Activated CD4-positive, CD25-positive, alpha-beta regulatory T cell (primary cell): ENCODE results near the gene THSD7A.

Experiments
- DNase-seq, 4 experiments: peaks; one replicate each; lab custom pipeline; 2025; lab: John Stamatoyannopoulos, UW

The THSD7A gene

DNA sequence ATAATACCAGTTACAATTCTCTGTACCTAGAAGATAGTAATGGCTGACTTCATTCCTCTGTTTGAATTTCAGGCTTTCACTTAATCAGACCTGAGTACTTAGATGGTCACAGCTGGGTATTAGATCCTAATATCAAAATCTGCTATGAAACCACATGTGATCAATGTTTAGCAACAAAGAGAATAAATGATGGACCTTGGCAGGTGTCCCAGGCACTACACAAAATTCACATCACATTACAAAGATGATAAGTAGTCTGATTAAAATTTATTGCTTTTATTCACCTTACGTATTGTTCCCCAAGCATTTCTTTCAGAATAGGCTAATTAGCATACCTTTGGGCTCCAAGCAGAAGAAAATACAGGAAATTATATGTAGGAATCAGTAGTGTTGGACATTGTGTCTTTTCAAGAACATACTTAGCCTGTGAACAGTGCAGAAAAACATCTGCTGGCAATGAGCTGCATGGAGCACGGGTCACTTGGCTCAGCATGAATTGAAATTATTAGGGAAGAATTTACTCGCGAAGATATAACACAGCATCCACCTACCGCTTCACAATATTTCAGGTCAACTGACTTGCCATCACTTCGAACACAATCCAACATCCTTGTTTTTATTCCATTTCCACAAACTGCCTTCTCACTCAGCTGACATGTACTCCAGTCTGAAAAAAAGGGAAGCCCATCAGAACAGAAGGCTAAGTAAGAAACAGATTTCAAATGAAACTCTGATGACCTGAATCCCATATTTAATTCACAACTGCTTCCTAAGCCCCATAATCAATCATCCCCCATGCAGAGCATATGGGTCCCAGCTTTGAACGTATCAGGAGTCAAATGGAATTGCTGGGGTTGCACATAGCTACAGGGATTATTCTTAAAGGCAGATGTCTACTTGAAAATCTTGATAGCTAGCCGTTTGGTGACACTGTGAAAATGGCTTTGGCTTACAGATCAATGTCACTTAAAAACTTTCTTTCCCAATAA, 421.0 kb downstream of the THSD7A start:
- no peak for DNase-seq

- no peak for DNase-seq
Measured at GRCh38 chr7:11404355-11404754, 427.6 kb downstream of the THSD7A start.

DNA sequence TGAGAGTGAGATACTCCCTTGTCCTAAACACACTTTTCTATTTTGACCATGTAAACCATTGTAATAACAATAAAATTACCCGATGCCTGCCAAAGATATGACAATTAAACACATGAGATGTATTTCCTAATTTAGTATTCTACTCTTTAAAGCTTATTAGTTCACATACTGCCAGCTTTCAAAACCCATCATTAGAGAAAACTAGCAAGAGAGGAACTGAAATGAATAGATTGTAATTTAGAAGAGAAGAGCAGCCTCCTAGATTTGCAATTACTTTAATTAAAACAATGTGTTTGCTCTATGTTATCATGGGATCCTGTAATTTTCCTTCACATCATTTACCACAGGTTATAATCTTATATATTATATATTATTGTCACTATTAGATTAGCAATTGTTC, 428.2 kb downstream of the THSD7A start:
- DNase-seq, result no peak

DNA sequence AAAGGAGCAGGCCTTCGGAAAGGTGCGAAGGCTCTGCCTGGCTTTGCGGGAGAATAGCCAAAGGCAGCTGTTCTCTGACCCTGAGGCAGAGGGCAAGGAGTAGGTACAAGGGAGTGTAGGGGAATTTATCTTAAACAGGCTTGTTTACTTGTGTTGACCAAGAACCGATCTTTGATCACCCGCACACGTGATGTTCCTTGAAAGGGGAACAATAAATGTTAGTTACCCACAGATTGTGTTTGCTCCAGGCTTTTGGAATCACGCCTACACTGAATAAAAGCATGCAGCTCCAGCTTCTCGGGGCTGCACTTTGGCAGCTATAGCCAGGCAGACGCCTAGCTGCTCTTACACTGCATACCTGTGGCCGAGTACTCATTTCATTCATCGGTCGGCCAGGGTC, 437.6 kb downstream of the THSD7A start:
- DNase-seq, result no peak

DNA sequence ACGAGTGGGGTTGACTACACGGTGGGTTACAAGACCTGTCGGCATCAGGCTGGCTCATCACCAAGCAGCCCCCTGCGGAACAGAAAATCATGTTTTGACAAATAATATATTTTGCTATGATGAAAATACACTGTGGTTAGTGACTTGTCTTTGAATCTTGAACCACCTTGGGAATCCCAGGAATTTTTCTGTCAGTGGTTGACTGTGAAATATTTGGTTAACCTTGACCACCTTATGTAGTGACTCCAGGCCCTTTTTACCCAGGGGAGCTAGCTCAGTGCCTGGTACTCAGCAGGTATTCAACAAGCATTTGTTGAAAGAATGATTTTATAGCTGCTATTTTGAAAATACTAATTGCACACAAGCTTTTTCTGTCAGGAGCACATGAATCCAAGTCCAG, 452.4 kb downstream of the THSD7A start:
- DNase-seq, result no peak

DNA sequence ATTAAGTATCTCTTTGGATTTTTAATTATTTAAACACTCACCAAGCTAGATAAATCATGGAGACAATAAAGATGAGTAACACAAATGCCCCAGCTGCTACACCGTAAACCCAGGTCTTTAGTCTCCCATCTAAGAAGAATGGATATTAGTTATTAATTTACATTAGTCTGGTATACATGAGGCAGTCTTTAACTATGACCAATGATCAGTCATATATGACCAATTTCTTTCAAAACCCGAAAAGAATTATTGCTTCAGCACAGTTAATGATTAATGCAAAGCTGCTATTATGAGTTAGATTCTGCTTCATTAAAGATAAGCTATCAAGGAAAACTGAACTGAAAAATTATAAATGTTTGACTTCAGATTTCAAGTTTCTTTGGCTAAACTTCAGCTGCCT, 455.5 kb downstream of the THSD7A start:
- DNase-seq, result no peak

DNA sequence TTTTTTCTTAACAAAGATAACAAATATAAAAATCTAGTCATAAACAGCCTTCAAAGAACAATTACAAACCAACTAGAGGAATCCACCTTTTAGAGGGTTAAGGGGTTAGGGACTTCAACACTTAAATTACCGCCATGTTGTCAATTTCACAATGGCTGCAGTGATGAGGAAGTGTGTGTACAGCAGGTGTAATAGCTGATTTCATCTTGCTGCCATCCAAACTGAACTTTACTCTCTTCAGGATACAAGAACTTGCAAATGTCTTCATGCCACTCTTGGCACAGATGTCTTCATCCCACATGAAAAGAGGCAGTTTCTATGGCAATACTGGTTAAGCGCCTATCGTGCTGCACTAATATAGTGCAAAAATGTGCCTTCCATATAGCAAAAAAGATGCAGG, 457.4 kb downstream of the THSD7A start:
- no peak for DNase-seq

- no peak for DNase-seq
Measured at GRCh38 chr7:11373546-11374142, 458.4 kb downstream of the THSD7A start.

DNA sequence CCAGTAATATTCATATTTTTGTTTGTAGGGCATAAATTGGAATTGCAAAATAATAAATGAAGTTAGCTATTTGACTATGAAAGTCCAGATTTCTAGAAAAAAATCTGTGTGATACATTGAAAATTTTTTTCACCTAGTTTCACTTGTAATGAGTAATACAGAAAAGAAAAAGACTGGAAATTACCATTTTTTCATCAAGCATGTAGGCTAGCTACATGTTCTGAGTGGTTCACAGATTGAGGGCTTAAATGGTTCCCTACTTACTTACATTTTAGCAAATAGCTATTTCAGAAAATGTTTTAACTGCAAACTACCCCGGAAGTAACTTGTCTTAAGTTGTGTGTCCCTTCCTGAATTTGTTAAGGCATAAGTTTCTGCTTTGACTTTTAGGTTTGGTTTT, 462.3 kb downstream of the THSD7A start:
- DNase-seq, result no peak

GRCh38 chr7:11366118-11366517, 465.9 kb downstream of the THSD7A start:
- DNase-seq, result no peak

GRCh38 chr7:11358637-11359036, 473.4 kb downstream of the THSD7A start:
- DNase-seq, result no peak

- DNase-seq, result no peak
Measured at GRCh38 chr7:11355399-11356005, 476.5 kb downstream of the THSD7A start.

DNA sequence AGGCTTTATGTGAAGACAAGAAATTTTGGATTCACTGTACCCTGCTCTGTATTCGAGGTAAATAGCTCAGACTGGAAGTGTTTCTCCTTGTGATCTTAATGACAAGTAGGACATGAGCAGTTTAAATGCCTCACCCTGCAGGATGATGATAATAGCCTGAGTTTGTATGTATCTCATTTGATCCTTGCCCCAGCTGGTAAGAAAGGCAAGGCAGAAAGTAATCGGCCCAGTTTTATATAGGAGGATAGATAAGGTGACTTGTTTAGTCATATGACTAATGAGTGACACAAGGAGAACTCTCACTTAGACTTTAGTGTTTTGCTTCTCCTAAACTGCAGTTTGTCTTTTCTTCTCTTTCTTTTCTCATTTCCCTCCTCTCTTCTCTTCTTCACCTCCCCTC, 485.7 kb downstream of the THSD7A start:
- no peak for DNase-seq

GRCh38 chr7:11345621-11346020, 486.4 kb downstream of the THSD7A start:
- DNase-seq, result no peak

DNA sequence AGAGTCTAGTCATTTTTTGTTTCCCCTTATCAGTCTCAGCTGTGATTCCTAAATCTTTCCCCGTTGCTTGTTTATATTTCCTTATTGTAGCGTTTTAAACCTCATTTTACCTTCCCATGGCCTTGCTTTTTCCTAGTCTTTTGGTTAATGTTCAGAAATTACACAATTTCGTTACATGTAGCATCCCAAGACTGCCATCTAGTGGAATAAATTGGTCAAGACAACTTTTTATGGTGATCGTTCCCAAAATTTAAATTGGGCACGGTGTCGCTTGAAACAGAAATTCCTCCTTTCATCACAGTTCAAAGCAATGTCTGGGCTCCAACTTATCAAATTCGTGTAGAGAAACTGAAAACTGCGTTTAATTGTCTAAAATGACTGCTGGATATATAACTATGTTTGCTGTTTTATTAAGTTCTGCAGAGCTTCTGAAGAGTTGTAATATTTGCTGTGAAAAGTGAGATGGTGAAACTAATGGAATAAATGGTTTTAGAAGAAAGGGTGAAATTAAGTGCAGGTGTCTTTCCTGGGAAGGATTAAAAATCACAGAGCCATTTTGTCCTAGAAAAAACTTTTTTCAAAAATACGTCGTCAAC, 488.1 kb downstream of the THSD7A start:
- DNase-seq, result no peak

DNA sequence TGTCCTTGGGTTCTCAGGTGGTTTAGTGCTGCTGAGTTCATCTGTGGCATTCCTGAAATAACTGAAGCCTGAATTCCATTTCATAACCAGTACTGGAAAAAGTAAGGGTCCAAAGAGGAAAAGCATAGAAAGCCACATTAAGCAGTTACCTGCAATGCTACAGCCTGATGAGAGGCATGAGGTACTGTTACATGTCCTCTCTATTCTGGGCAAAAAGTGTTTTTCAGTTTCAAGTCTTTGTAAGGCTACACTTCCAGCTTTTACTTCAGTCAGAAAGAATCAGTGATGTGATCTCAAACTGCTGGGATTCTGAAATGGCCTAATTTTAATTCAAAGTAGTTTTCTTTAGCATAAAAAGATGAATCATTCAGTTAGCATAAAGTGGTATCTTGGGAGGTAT, 488.9 kb downstream of the THSD7A start:
- DNase-seq, result no peak

DNA sequence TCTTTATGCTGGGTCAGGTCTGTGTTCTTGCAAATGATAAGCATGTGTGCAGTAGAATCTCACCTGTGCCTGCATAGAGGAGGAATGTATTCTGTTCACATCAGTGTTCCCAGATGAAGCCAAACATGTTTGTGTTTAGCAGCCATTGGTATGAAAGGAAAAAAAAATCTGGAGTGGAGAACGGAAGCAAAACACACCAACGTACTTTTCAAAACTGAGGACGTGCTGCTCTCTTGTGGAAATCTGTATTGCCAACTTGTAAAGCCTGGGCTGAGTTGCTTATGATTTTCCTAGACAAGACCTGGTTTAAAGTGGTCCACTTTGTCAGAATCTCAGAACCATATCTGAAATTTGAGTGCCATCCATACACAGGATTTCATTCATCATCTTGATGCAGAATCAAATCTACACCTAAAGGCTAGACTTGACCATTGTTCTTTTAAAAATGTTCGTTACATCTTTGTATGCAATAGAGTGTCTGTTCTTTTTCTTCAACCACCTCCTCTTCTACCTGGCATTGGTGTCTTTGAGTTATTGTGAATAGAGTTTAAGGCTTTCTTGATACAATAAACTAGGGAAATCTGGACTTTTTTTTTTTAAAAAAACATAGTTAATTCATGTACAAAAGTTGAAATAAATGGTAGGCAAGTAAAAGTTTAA, 490.6 kb downstream of the THSD7A start:
- no peak for DNase-seq

- DNase-seq, result no peak
Measured at GRCh38 chr7:11336432-11336831, 495.6 kb downstream of the THSD7A start.

DNA sequence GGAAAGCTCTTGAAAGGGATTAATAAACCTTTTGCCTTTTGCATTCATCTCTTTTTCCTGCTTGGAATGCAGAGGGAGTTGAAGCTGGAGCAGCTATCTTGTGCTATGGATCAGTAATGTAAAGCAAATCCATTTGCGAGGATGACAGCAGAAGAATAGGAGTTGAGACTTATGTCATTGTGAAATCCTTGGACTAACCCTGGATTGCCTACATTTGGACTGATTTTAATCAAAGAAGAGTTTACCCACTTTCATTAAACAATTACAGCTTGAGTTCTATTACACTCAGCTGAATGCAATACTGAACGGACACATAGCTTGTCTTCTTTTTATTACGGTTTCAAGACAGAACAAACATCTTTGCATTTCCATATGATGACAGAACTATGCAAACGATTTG, 496.1 kb downstream of the THSD7A start:
- DNase-seq, result no peak

DNA sequence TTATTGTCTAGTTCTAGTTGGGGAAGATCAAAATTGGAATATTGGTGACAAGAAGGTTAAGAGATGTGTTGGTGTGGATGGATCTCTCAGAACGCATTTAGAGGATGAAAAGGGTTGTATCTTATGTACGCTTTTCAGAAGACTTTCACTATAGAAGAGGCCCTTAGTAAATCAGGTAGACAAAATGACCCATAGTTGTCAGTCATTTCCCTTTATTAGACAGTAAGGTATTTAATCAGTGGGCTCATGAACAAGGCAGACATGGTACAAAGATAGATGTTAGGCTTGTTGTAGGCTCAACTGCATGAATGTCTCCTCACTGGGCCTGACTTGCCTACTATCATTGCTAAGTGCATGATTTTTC, 499.2 kb downstream of the THSD7A start:
- DNase-seq, result no peak

DNA sequence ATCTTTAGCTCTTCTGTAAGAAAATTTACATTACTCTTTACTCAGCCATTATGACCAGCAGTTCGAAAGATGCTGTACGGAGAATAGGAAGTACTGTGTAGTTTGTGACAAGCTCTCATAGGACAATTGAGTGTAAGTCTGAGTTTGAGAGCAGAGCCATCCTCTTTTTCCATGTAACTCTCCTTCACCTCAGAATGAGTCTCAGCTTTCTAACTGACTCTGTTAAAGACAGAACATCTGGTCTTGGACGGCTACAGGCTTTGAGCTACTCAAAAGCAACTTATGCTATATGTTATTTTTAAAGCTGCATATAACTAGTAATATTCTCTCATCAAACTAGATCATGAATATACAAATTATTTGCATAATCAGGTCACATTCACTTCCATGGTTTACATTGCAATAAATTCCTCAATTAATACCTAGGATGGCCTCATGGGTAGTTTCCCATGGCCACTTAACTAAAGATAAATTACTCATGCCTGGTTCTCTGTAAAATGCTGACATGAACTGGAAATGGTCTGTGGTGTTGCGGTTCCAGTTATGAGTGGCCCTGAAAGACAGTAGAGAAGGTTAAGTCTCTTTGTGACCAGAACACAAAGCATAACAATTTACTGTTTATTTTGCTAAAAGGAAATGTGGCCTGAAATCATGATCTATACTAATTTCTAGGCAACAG, 499.7 kb downstream of the THSD7A start:
- no peak for DNase-seq
